Measurements from ENCODE around the gene NPAS3.

NPAS3 gene

DNA sequence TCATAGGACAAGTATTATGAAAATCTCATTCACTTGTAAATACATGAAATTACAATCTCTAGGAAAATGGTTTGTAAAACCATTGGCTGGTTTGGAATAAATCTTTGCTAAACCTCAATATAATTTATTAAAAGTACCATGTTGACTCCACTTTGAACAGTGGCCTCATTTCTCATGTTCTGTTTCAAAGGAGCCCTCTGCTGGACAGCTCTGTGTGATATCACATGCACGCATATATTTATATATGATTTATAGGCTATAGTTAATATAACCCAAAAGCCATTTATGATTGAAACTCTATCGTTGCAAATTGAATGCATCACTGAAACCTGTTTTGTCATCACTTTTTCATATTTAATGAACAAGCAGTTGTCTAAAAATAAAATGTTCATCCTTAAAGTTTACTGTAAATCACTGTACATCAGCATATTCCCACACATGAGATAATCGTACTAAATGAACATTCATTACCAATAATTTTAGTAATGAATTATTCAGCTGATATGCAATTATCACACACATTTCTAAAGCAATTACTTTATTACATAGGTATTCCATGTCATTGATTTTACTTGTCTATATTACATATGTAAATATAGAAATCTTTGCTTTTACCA, 493.8 kb downstream of the NPAS3 start:
- peak; percentile 27 for DNase-seq (ENCODE audit: low spot score)

DNA sequence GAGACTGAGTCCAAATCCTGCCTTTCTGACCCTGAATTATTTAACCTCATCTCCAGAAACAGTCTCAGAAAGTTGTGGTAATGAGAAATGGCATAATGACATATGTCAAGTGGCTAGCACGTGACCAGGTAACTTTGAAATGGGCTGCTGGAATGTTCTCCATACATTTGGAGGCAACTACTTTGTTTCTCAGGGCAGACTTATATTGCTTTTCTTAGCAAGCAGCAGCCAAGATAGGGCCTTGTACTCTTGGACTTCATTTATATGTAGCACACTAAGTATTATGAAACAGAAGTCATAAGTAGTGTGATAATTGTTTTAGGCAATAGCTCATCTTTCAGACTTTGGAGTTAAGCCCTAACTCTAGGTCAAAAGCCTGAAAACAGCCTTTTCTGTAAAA, 494.7 kb downstream of the NPAS3 start:
- no peak for DNase-seq (ENCODE audit: low spot score)

DNA sequence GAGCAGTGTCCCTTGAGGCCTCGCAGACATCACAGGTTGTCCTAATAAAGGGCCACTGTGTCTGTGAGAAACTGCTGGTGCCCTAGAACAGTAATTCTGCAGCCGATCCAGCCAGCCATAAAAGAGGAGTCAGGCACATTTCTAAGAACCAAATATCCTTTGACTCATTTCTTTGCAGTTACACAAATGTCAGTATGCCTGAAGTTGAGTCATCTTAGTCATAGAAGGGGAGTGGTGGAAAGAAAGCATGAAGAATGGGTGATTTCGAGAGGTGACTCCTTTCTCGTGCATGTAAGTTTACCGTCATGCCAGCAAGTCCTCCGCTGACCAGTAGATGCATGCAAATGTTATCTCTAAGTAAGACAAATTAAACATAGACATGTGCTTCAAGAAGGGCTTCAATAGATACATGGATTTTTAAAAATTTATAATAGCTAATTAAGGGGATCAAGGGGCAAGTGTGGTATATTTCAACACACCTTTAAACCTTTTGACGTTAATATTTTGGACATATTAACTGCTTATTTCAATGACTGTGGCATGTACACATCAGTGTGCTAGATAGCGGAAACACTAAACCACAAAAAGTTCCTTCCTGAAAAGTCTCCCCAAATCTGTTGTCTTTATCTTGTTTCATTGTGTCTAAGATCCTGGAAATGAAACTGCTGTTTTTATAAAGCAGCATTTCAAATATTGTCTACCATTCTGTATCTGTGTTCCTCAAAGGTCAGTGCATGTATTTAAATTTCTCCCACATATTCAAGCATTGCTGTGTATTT, 497.4 kb downstream of the NPAS3 start:
- DNase-seq (ENCODE audit: low spot score) = no peak

DNA sequence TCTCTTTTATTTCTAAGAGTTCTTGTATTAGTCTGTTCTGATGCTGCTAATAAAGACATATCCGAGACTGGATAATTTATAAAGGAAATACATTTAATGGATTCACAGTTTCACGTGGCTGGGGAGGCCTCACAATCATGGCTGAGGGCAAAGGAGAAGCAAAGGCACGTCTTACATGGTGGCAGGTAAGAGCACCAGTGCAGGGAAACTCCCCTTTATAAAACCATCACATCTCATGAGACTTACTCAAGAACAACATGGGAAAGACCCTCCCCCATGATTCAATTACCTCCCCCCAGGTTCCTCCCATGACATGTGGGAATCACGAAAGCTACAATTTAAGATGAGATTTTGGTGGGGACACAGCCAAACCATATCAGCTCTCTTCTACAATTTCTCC, 503.0 kb downstream of the NPAS3 start:
- DNase-seq (ENCODE audit: low spot score) = no peak

DNA sequence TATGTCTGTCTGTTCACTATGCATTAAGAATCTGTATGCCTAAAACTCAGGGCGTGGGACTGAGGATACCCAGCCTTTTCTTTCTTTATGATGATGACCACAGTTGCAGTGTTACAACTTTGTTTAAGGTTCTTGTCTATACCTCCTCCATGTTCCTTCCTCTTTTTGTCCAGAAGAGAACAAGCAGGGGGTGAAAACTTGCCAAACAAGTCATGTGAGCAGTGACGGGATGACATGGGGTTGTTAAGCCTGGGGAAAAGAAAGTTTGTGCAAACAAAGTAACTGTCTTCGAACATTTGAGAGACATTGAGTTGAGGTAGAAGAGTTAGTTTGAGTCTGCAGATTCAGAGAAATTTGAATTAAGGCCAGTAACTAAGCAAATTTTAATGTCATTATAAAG, 505.5 kb downstream of the NPAS3 start:
- no peak for DNase-seq (ENCODE audit: low spot score)

DNA sequence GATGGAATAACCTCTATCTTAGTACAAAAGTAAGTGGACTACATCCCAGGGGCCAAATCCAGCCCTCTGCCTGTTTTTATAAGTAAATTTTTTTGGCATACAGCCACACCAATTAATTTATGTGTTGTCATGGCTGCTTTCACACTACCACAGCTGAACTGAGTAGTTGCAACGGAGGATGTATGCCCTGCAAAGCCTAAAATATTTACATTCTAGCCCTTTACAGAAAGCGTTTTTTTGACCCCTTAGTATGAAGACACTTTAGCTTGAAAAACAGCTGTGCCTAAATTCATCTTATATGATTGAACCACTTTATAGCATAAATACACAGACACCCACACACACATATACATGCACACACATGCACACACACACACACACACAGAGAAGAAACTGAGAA, 510.6 kb downstream of the NPAS3 start:
- DNase-seq (ENCODE audit: low spot score) = no peak

DNA sequence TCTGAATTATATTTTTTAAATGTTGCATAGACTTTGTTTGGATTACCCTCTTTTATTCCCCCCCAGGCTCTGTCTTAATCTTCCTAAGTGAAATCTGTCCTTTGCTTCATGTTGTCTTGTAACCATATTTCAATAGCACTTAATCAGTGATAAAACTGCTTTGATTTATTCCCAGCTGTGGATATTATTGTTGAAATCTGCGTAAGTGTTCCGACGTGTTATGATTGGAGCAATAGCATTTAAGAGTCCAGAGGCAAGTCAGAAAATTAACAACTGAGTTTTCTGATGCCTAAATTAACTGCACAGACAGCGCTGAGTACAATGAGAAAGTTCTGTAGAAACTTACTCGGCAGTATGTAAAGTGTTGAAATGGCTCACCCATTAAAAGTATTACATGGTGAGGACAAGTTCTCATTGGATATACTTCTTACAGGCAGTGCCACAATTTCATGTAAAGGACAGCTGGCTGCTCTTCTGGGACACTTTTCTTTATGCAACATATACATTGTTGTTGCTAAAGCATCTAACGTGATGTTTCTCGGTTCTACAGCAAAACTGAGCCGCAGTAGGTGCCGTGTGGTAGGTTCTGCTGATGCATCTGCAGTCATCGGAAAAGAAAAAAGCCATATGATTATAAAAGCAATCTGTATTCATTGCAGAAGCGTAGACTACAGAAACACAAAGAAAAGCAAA, 511.2 kb downstream of the NPAS3 start:
- no peak for DNase-seq (ENCODE audit: low spot score)

DNA sequence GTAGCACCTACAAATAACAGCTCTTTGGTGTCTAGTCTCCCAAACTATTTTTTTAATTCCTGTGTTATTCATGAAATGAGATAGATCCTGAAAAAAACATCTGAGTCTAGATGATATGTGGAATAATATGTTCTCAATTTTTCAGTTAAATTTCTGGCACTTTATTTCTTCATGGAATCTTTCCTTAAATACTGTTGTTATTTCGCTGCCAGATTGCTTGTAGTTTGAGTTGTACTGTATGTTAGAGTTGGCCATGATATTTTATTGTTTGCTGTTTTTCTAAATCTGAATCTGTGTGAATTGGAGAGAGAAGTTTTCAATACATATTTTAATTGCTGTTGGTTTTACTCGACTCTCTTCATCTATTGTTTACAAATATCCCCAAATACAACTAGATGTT, 511.7 kb downstream of the NPAS3 start:
- DNase-seq (ENCODE audit: low spot score) = no peak

DNA sequence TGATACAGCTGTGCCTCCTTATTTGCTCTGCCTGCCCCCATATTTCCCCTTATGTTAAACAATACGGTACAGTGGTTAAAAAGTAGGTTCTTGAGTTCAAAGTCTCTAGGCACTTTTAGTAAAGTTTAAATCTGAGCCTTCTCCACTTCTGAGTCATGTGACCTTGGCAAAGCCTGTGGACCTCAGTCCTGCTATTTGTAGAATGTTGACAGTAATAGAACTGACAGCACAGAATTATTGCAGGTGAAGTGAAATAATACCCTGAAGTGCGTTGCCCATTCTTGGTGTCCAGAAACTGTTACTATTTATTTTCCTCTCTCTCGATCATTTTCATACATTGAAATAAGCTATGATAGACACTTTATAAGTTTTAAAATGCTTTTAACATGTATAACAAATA, 512.5 kb downstream of the NPAS3 start:
- no peak for DNase-seq (ENCODE audit: low spot score)

DNA sequence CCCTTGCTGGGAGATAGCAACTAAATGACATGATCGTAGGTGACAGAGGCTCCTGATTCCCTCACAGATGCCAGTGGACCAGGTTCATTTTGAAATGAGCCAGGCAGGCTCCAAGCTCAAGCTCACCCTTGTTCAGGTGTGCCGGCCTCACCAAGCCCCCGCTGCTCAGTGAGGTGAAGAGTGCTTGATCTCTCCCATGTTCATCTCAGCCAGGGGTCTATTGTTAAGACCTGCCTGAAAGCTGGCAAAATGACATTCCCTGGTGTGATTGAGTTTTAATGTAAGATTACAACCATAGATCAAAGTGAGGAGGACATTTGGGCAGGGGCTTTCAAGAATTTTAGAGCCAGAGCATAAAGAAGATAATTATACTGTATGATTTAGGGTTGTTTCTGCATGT, 514.3 kb downstream of the NPAS3 start:
- no peak for DNase-seq (ENCODE audit: low spot score)

DNA sequence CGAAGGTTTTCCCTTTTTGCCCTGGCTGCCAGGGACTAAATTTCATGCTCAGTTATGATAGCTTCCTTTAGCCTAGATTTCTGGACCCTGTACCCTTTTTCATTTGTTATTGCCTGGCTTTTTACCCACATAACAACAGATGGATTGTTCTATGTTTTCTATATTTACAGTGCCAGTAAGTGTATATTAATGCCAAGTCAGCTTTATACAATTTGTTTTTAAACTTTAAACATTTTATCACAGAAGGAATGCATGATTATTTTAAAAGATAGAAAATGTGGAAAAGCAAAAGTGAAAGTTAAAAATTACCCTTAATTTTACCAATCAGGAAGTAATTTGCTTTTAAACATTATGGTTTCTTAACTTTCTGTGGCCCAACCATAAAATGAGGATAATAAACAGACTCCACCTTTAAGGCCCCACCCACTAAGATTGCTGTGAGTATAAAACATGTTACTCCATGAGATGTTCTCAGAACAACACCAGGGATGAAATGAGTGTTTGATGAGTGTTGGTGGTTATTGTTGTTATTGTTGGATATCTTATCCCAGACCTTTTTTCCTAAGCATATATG, 515.4 kb downstream of the NPAS3 start:
- no peak for DNase-seq (ENCODE audit: low spot score)

DNA sequence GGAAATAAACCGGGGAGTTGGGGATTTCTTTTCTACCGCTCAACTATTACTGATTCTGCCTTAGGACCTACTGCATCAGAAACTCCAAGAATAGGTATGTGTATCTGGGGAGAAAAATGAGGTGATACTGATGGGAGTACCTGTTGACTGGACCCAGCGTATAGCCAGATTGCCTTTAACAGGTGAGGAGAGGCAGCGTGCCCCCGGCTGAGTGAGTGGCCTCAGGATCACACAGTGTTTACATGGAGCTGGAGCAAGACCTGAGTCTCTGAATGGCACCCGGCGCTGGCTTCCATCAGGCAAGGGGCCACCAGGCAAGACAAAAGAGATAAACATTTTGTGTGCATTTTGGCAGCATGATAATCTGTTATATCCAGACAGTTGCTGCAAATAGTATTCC, 516.0 kb downstream of the NPAS3 start:
- DNase-seq (ENCODE audit: low spot score) = no peak

DNA sequence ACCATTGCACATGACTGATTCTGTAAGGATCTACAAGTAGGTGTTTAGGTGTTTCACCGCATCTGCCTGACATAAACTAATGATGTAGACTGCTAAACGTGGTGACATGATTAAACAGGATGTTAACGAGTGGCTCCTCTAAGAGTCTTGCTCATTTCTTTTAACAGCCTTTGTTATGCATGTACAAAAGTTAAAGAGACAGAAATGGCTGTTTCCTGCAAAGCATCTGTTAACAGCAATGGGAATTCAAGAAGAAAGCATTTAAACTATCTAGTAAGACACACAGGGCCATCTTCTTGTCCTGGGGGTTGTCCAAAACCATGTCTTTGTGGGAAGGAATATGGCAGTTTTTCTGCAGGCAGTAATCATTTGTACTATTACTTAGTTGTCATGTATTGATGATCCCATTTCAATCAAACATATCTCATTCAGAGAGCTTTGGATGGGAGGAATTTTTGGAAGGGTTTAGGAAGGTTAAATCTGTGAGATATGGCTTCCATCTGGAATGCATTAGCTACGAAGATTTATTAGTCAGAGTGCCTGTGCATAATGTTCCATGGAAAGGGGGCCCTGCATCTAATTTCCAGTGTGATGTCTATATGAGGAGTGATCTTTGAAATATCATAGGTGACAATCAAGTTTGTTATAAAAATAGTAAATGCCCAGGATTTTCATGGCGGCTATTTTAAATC, 517.1 kb downstream of the NPAS3 start:
- DNase-seq (ENCODE audit: low spot score) = peak; percentile 32

DNA sequence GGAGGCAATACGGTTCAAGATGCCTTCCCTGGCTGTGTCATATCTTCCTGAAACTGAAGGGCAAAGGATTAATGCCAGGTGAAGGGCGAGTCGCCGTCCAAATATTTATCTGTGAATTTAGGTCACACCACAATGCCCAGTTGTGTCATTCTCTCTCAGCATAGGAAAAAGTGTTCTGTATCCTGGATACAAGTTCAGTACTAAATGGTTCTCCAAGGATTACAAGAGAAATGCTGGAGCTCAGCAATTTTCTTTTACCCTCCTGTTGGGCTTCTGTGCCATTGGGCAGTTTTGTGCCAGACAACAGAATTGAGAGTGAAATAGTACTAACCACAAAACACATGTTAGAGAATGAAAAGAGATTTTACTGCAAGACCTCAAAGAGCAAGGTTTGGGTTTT, 518.3 kb downstream of the NPAS3 start:
- no peak for DNase-seq (ENCODE audit: low spot score)

DNA sequence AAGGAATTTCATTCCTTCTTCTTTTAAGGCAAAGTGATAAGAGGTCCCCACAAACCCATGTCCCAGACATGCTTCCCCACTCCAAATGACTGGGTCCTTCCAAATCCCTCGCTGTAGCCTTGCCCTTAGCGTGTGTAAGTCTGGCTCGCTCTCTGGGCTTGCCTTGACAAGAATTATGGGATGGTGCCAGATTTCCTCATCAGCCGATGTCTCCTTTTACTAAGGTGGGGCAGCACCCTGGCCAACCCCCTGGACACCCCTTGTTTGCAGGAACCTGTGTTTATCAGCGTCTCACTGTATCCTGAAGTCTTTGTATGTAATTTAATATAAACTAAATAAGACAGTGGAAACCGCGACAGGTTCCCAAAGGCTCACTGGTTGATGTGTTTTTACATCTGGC, 518.9 kb downstream of the NPAS3 start:
- DNase-seq (ENCODE audit: low spot score) = no peak

DNA sequence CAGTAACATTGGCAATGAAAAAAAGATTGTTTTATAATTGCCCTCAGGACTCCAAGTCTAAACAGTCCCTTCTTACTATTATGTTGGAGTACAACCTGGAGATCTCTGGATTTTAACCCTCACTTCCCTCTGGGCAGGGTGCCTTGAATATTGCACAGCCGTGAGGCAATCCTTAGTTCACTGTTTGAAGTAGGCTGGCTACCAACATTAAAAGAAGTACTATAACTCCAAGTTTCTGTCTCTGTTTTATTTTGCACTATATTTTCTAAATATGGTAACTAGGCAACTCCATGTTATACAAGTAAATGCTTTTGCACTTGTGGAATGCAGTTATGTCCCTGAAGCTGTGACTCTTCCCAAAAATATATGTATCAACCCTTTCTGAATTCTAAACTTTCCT, 521.5 kb downstream of the NPAS3 start:
- DNase-seq (ENCODE audit: low spot score) = no peak

DNA sequence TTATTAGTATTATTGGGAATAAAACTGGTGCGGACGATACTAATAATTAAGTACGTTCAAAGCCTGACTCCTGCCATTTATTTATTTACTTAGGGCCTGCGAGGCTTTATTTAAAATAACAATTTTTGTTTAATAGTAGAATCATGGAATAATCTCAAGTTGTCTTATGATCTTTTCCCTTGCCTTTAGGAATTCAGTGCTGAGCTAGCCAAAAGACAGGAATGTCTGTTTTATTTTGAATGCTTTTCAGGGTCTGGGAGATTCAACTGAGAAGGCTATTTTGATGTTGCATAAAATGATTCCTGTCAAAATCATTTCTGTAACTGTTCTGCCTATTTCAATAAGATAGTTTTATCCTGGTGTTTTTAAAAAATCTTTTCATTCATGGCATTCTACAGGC, 522.4 kb downstream of the NPAS3 start:
- DNase-seq (ENCODE audit: low spot score) = no peak

DNA sequence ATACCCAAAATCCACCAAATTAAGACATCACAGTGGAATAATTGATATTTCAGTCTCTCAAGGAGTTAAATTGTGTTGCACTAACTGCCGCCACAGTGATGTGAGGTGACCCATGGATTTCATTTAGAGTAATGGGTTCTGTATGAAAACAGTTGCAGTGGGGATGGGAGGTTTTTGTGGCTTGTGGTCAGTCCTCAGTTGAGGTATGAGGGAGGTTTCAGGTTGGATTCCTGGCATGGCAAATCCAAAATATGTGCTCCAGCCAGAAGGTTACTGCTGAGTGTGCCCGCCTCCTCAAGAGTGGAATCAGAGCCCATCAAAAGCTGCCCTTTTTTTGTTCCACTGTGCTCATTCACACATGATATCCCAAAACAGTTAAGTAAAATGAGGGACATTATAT, 525.1 kb downstream of the NPAS3 start:
- DNase-seq (ENCODE audit: low spot score) = no peak

DNA sequence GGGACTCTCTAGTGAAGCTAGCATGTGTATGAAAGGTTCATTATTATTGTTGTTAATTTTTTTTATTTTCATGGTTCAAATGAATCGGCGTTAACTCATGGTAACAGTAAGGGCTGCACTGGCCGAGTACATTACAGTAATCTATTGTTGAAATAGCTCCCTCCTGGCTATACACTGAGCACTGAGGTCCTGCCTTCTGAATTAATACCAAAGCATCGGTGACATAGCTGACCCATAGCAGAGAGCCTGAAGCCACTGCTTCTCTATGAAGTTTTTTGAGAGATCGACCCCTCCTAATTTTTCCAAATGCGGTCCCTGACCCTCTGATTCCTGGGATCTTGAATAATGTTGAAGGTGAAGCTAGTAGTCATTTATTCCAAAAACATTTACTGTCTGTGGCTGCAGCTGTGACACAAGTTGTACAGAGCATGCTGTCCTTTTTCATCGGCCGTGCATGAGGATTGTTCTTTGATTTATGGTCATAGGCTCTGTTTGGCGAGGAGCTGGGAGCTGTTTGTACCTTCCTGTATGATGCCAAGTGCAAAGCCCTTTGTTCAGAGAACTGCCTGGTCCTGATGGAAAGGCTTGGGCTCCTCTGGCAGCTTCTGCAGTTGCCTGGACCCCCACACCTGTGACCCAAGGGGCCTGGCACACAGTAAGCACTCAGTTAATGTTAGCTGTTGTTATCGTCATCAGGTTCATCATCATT, 525.7 kb downstream of the NPAS3 start:
- DNase-seq (ENCODE audit: low spot score) = no peak

DNA sequence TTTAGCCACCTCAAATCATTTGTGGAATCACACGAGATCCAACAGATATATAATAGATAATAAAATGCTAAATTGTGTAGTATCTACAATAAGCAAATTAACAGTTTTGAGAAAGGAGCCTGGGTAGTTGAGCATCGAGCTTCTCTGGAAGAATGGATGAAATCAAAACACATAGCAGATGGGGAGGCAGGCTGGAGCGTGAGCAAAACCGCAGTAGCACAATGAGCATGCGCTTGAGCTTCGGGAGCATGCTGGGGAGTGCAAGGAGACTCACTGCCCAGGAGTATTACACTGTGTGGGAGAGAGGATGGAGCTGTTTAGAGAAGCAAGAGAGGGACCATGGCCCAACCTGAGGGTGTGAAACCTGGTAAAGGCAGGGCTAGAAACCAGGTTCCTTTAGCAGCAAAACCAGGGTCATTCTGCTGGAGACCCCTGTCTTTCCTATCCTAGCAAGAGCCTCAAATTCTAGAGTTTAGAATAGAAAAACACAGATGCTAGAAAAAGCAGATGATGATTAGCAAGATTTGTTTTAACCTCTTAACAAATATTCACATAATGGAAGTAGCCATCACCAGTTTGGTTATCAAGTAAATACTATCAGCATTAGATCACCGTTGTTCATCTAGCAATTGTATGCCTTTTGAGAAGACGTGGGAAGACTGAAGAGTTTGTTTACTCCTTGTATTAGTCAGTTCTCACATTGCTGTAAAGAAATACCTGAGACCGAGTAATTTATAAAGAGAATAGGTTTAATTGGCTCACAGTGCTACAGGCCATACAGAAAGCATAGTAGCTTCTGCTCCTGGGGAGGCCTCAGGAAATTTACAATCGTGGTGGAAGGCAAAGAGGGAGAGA, 527.4 kb downstream of the NPAS3 start:
- DNase-seq (ENCODE audit: low spot score) = no peak

Measured in SK-N-DZ (cell line).